Naive thymus-derived CD4-positive, alpha-beta T cell (primary cell): ENCODE data around the gene LHPP. TPM values are rescaled to one million over a fixed set of nuclear protein-coding genes. Genes with fewer than 3 reads are reported as not detected.
"Not testable (repeated sequence)": the region's sequence is repeated elsewhere in the genome, so short reads cannot be mapped to it uniquely, and the experiment has no call there.

Experiments used
- ATAC-seq: fragments of 150-1000 bp; cut with Tn5 transposase; 2 replicates; pipeline ENCODE4 v1.10.0; 2021; ENCODE audit warnings: mild to moderate bottlenecking, moderate library complexity
- CTCF ChIA-PET: fragments of 350-600 bp; sonication (Branson Sonifier 250); formaldehyde crosslinking; loops from one replicate; lab custom pipeline; 2021; ENCODE audit warnings: antibody characterized with exemption; lab: Charles Lee
- POLR2A ChIA-PET: fragments of 350-600 bp; sonication (Branson Sonifier 250); formaldehyde crosslinking; loops from one replicate; lab custom pipeline; 2021; ENCODE audit warnings: antibody characterized with exemption, inconsistent platforms; lab: Charles Lee
- DNase-seq, 9 donors: peaks; one replicate each; pipeline versions ENCODE4 v3.0.0 to v3.0.0-alpha.2; 2020 to 2022; ENCODE audit warnings: mixed read lengths in 1 of 9
- H3K27ac ChIP-seq: one replicate; pipeline ENCODE4 v1.7.0; 2013; ENCODE audit warnings: mild to moderate bottlenecking, low read depth, low read length, moderate library complexity
- H3K27me3 ChIP-seq, 2 donors: one replicate each; pipeline ENCODE4 v1.7.0; 2013; ENCODE audit warnings: low read length in 2 of 2, mild to moderate bottlenecking in 2 of 2, moderate library complexity in 2 of 2; ENCODE audit not compliant: control insufficient read depth in 2 of 2, insufficient read depth in 2 of 2
- H3K36me3 ChIP-seq, 3 experiments: 1 replicate in 2 of 3; 2 replicates in 1 of 3; pipeline ENCODE4 v1.7.0; 2013; ENCODE audit warnings: low read length in 3 of 3, mild to moderate bottlenecking in 3 of 3, moderate library complexity in 1 of 3; ENCODE audit not compliant: insufficient read depth in 3 of 3, control insufficient read depth in 2 of 3
- H3K4me1 ChIP-seq, 2 donors: one replicate each; pipeline ENCODE4 v1.7.0; 2013; ENCODE audit warnings: low read length in 2 of 2, mild to moderate bottlenecking in 2 of 2, moderate library complexity in 1 of 2; ENCODE audit not compliant: control insufficient read depth in 2 of 2, insufficient read depth in 2 of 2
- H3K4me3 ChIP-seq: 2 replicates; pipeline ENCODE4 v1.7.0; 2013; ENCODE audit warnings: mild to moderate bottlenecking, low read length
- H3K9me3 ChIP-seq, 3 experiments: 1 replicate in 2 of 3; 2 replicates in 1 of 3; pipeline ENCODE4 v1.7.0; 2013; ENCODE audit warnings: low read length in 3 of 3; ENCODE audit not compliant: control insufficient read depth in 2 of 3
- H3K27ac Mint-ChIP-seq, 9 donors: one replicate each; pipeline ENCODE4 v1.8.0; 2020 to 2022; ENCODE audit warnings: mixed read lengths in 9 of 9, mild to moderate bottlenecking in 8 of 9, moderate library complexity in 5 of 9, inconsistent platforms in 2 of 9
- H3K27me3 Mint-ChIP-seq, 5 donors: one replicate each; pipeline ENCODE4 v1.8.0; 2021 to 2022; ENCODE audit warnings: mixed read lengths in 5 of 5, mild to moderate bottlenecking in 1 of 5
- H3K36me3 Mint-ChIP-seq, 5 donors: one replicate each; pipeline ENCODE4 v1.8.0; 2020 to 2022; ENCODE audit warnings: mixed read lengths in 5 of 5, mild to moderate bottlenecking in 3 of 5, inconsistent platforms in 1 of 5
- H3K4me1 Mint-ChIP-seq, 7 donors: one replicate each; pipeline ENCODE4 v1.8.0; 2020 to 2022; ENCODE audit warnings: mixed read lengths in 7 of 7, mild to moderate bottlenecking in 3 of 7, inconsistent platforms in 1 of 7
- H3K4me3 Mint-ChIP-seq, 10 donors: one replicate each; pipeline ENCODE4 v1.8.0; 2020 to 2022; ENCODE audit warnings: mild to moderate bottlenecking in 10 of 10, mixed read lengths in 10 of 10, moderate library complexity in 6 of 10, inconsistent platforms in 2 of 10
- H3K9me3 Mint-ChIP-seq, 11 donors: one replicate each; pipeline ENCODE4 v1.8.0; 2020 to 2022; ENCODE audit warnings: mixed read lengths in 11 of 11, mild to moderate bottlenecking in 4 of 11, inconsistent platforms in 1 of 11, moderate library complexity in 1 of 11
- intact Hi-C, 2 donors: fragments of 100-400 bp; cut with micrococcal nuclease; formaldehyde crosslinking; loops; one replicate each; pipeline ENCODE4 v1.15.1; 2023
- polyA plus RNA-seq, 2 donors: library from polyadenylated mRNA; unstranded; fragments of 300-500 nt; fragmentation: Illumina TruSeq; gene quantifications; one replicate each; pipeline ENCODE4 v1.2.3, GENCODE V29; 2021
- total RNA-seq, 6 experiments: library from RNA in 5 of 6; stranded (reverse) in 5 of 6; gene quantifications; 1 replicate in 5 of 6; 2 replicates in 1 of 6; pipeline ENCODE4 v1.2.3 and lab custom pipeline; 2021 to 2026

The LHPP gene
- total and polyA plus RNA-seq, 7 experiments from 2014 or later = 19.8 to 31.2 (median 23.4) TPM

DNA sequence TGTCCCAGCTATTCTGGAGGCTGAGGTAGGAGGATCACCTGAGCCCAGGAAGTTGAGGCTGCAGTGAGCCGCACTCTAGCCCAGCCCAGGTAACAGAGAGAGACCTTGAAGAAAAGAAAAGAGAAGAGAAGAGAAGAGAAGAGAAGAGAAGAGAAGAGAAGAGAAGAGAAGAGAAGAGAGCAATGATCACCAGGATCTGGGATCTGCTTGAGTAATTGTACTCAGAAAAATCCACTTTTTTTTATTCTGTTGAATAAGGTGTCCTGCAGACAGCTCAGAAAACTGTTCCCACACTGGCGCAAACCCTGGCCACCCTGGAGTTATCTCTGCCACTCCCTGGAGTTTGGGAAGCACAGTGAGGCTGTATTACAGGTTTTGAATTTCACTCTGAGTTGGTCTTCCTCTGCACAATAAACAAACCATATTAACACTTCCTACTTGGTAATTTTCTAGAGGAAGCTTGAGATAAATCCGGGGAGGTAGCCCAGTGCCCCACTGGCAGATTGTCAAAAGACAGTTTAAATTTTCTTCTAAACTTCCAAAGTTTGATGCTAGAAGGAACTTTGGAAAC, 33.3 kb upstream of the LHPP start:
- Mint-ChIP-seq H3K36me3 (no peaks in the 10 kb centered on the region), H3K9me3 (no peaks in the 10 kb centered on the region), H3K27ac (no peak overlapping the region), H3K27me3 (peaks cover 5 to 29% (median 7%) of the 10 kb centered on the region in 5 donors), H3K4me3 (no peak overlapping the region), H3K4me1 (no peaks in the 10 kb centered on the region)
- no peaks in the 10 kb centered on the region for H3K27me3 ChIP-seq
- no peaks in the 10 kb centered on the region for H3K36me3 ChIP-seq
- H3K9me3 ChIP-seq = no peaks in the 10 kb centered on the region
- no peak overlapping the region for H3K4me3 ChIP-seq
- DNase-seq (no peak), ATAC-seq (no peak)
- ChIA-PET CTCF (interaction anchor here (0.6 kb wide), 1 partner anchor 450 kb away, joined by 3 read pairs; no protein-coding TSS in a partner anchor), POLR2A (interaction anchor here (0.7 kb wide), 1 partner anchor 10 kb away, joined by 3 read pairs; the partner anchor contains the start of gene OAT)
- intact Hi-C loops = no loop called here
- no peaks in the 10 kb centered on the region for H3K4me1 ChIP-seq
- no peak overlapping the region for H3K27ac ChIP-seq

DNA sequence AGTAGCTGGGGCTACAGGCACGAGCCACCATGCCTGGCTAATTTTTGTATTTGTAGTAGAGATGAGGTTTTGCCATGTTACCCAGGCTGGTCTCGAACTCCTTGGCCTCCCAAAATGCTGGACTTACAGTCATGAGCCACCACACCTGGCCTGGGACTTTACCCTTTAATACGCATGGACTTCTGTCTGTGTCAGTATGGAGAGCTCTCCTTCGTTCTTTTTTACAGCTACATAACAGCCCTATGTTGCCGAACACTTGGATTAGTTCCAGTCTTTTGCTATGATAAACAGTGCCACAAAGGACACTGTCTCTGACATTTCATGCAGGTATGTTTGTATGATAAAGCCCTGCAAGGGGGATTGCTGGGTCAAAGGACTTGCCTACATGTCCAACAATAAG, 32.0 kb upstream of the LHPP start:
- Mint-ChIP-seq H3K4me1 (no peaks in the 10 kb centered on the region), H3K9me3 (no peaks in the 10 kb centered on the region), H3K4me3 (no peak overlapping the region), H3K27me3 (peaks cover 0 to 23% (median 7%) of the 10 kb centered on the region in 5 donors), H3K36me3 (no peaks in the 10 kb centered on the region), H3K27ac (no peak overlapping the region)
- DNase-seq = no peak
- H3K27me3 ChIP-seq = no peaks in the 10 kb centered on the region
- intact Hi-C loops = no loop called here
- H3K9me3 ChIP-seq = no peaks in the 10 kb centered on the region
- no peak overlapping the region for H3K27ac ChIP-seq
- no peaks in the 10 kb centered on the region for H3K4me1 ChIP-seq
- no peak overlapping the region for H3K4me3 ChIP-seq
- CTCF ChIA-PET = no interaction called here
- no peak for ATAC-seq
- H3K36me3 ChIP-seq = no peaks in the 10 kb centered on the region
- POLR2A ChIA-PET = no interaction called here

DNA sequence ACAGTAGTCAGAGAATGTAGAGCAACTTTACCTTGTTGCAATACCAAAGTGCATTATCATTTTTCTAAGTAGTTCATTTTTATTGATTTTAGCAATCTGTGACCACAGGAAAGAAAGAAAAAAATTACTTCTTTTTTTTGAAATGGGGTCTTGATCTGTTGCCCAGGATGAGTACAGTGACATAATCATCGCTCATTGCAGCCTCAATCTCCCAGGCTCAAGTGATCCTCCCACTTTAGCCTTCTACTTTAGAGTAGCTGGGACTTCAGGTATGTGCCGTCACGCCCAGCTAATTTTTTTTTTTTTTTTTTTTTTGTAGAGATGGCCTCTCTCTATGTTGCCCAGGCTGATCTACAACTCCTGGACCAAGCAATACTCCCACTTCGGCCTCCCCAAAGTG, 31.5 kb upstream of the LHPP start:
- CTCF ChIA-PET = no interaction called here
- no peak for ATAC-seq
- no peak overlapping the region for H3K4me3 Mint-ChIP-seq
- POLR2A ChIA-PET = no interaction called here
- Histone ChIP-seq H3K4me3 (no peak overlapping the region), H3K27ac (no peak overlapping the region), H3K9me3 (no peaks in the 10 kb centered on the region), H3K27me3 (no peaks in the 10 kb centered on the region), H3K4me1 (no peaks in the 10 kb centered on the region), H3K36me3 (no peaks in the 10 kb centered on the region)
- H3K9me3 Mint-ChIP-seq = no peaks in the 10 kb centered on the region
- H3K36me3 Mint-ChIP-seq = no peaks in the 10 kb centered on the region
- intact Hi-C loops = no loop called here
- peaks cover 0 to 23% (median 7%) of the 10 kb centered on the region in 5 donors for H3K27me3 Mint-ChIP-seq
- no peaks in the 10 kb centered on the region for H3K4me1 Mint-ChIP-seq
- DNase-seq = no peak
- no peak overlapping the region for H3K27ac Mint-ChIP-seq

DNA sequence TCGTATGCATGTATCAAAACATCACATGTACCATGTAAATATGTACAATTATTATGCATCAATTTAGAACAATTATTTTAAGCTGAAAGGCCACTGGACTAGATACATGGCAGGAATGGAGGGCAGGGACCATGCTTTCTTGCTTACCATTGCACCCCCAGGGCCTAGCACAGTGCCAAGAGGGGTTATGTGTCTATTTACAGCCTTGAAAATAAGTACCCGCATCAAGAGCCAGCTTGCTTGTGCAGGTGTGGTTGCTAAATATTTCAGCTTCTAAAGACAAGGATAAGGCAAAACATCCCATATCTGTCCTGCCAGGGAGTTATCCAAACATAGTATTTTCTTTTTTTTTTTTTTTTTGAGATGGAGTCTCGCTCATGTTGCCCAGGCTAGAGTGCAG, 28.2 kb upstream of the LHPP start:
- CTCF ChIA-PET = no interaction called here
- no peaks in the 10 kb centered on the region for H3K36me3 Mint-ChIP-seq
- no peak overlapping the region for H3K27ac ChIP-seq
- peaks cover 0 to 12% (median 7%) of the 10 kb centered on the region in 5 donors for H3K27me3 Mint-ChIP-seq
- no peaks in the 10 kb centered on the region for H3K4me1 ChIP-seq
- POLR2A ChIA-PET = interaction anchor here (0.7 kb wide), 1 partner anchor 565 kb away, joined by 3 read pairs; no protein-coding TSS in a partner anchor
- H3K9me3 Mint-ChIP-seq = no peaks in the 10 kb centered on the region
- intact Hi-C loops = no loop called here
- no peak overlapping the region for H3K4me3 ChIP-seq
- no peak overlapping the region for H3K27ac Mint-ChIP-seq
- no peaks in the 10 kb centered on the region for H3K9me3 ChIP-seq
- H3K4me1 Mint-ChIP-seq = no peaks in the 10 kb centered on the region
- no peaks in the 10 kb centered on the region for H3K27me3 ChIP-seq
- ATAC-seq (no peak), DNase-seq (no peak)
- no peak overlapping the region for H3K4me3 Mint-ChIP-seq
- H3K36me3 ChIP-seq = no peaks in the 10 kb centered on the region

DNA sequence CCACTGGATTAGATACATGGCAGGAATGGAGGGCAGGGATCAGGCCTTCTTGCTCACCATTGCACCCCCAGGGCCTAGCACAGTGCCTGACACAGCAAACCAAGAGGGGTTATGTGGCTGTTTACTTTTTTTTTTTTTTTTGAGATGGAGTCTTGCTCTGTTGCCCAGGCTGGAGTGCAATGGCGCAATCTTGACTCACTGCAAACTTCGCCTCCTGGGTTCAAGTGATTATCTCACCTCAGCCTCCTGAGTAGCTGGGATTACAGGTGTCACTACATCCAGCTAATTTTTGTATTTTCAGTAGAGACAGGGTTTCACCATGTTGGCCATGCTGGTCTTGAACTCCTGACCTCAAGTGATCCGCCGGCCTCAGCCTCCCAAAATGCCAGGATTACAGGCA, 25.9 kb upstream of the LHPP start:
- H3K4me3 Mint-ChIP-seq, H3K27ac ChIP-seq, H3K36me3 ChIP-seq, CTCF ChIA-PET, H3K4me1 ChIP-seq, H3K27ac Mint-ChIP-seq, intact Hi-C loops, H3K27me3 Mint-ChIP-seq, H3K4me1 Mint-ChIP-seq, H3K9me3 ChIP-seq, H3K4me3 ChIP-seq, DNase-seq, H3K36me3 Mint-ChIP-seq, ATAC-seq, POLR2A ChIA-PET, H3K9me3 Mint-ChIP-seq, H3K27me3 ChIP-seq: not testable (repeated sequence)

DNA sequence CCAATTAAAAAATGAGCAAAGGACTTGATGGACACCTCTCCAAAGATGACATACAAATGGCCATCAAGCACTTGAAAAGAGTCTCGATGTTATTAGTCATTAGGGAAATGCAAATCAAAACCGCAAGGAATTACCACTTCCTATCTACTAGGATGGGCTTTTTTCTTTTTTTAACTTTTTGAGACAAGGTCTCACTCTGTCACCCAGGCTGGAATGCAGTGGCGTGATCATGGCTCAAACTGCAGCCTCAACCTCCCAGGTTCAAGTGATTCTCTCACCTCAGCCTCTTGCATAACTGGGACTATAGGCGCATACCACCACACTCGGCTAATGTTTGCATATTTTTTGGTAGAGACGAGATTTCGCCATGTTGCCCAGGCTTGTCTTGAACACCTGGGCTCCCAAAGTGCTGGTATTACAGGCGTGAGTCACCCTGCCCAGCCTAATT, 25.4 kb upstream of the LHPP start:
- Histone ChIP-seq H3K4me3 (no peak overlapping the region), H3K27ac (no peak overlapping the region), H3K27me3 (no peaks in the 10 kb centered on the region), H3K4me1 (no peaks in the 10 kb centered on the region), H3K9me3 (no peaks in the 10 kb centered on the region), H3K36me3 (no peaks in the 10 kb centered on the region)
- peaks cover 0 to 5% (median 3%) of the 10 kb centered on the region in 5 donors for H3K27me3 Mint-ChIP-seq
- H3K4me3 Mint-ChIP-seq = no peak overlapping the region
- CTCF ChIA-PET = no interaction called here
- no peaks in the 10 kb centered on the region for H3K4me1 Mint-ChIP-seq
- ATAC-seq = peak; percentile 20
- POLR2A ChIA-PET = no interaction called here
- DNase-seq = no peak
- no peak overlapping the region for H3K27ac Mint-ChIP-seq
- intact Hi-C loops = no loop called here
- no peaks in the 10 kb centered on the region for H3K36me3 Mint-ChIP-seq
- H3K9me3 Mint-ChIP-seq = no peaks in the 10 kb centered on the region

DNA sequence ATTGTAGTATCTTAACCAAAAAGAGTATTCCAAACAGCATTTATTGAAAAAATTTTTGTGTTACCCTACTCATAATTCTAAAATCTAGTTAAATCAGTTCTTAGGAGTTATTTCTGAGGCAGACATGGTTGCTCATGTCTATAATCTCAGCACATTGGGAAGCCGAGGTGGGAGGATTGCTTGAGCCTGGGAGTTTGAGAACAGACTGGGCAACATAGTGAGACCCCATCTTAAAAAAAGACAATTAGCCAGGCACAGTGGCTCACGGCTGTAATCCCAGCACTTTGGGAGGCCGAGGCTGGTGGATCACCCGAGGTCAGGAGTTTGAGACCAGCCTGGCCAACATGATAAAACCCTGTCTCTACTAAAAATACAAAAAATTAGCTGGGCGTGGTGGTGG, 19.9 kb upstream of the LHPP start:
- H3K4me3 Mint-ChIP-seq, DNase-seq, POLR2A ChIA-PET, H3K4me1 ChIP-seq, ATAC-seq, H3K27ac Mint-ChIP-seq, H3K4me1 Mint-ChIP-seq, H3K4me3 ChIP-seq, H3K27me3 ChIP-seq, H3K36me3 Mint-ChIP-seq, CTCF ChIA-PET, H3K36me3 ChIP-seq, H3K27ac ChIP-seq, H3K9me3 ChIP-seq, H3K9me3 Mint-ChIP-seq: not testable (repeated sequence)
- peaks cover 24 to 40% (median 34%) of the 10 kb centered on the region in 5 donors for H3K27me3 Mint-ChIP-seq
- intact Hi-C loops = loop anchor here in 1 of 2 donors (10.0 kb wide), 1 partner anchor 723 kb away; the partner anchor contains the start of gene CTBP2
